ENCODE measurements around the gene SIPA1L3.

The SIPA1L3 gene

DNA sequence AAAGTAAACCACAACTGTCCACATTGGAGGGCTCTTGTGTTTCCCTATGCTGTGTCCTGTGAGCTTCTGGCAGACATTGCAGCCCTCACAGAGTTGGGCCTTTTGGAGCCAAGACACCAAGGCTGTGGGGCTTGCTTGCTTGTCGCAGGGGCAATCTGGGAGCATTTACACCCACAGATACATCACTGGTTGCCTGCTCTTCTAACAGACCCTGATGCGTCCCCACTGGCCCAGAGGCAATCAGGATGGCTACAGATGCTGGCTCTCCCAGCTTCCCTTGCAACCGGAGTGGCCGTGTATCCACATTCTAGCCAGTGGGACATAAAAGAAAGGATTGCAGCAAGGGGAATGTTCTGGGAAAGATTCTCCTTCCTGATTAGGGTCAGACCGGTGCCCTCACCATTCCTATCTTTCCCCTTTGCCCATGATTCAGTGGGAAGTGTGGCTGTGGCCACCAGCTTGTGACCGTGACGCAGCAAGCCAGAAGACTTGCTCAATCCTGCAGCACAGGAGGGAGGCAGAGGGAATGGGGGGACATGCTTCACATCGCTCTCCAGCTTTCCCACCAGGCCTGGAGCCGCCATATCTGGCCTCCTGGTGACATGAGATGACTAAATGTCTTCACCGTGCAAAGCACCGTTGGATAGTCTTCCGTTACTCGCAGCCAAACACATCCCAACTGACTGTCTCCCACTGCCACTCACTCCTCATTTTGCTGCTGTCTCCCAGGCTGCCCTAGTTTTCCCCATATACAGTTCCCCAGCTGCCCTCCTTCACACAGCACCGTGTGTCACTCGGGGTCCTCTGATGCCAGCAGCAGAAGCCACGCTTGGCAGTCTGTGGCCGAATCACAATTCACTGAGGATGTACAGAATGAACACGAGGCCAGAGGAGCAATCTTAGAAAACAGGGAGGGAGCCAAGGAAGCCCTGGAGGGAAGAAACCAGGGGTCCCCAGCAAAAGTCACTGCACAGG, 166.1 kb downstream of the SIPA1L3 start:
- DNase-seq (ENCODE audit: low read depth) = no peak

DNA sequence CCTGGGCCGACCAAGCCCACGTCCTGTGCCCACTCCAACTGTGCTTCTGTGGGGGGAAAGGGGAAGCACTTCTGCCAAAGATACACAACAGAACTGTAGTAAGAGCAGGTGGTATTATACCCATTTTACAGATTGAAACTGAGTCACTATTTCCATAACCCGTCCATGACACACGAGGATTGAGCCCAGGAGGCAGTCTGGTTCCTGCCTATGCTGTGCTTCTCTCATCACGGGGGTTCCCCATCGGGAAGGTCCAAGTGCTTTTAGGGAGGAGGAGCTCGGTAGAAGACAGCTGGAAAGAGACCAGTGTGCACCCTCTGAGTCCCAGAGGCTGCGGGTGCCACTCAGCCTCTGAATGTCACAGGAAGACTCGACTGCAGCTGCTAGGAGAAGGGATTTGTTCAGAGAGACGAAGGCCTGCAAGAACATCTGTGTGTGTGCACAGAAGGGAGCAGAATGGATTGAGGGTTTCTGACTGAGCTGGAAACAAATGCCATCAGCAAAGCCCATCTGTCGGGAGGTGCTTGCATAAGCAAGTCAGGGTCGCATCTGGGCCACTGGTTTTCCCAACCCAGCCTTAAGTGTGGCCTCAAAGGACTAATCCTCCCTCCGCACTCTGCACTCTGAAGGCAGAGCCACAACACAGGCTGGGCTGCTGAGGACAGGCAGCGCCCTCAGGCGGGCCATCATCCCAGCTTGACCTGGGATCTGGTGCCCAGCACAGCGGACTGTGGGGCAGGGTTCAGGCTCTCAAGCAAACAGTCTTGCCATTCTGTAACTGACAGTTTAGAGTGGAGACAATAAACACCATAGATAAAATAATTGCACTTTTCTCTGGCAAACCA, 167.1 kb downstream of the SIPA1L3 start:
- DNase-seq (ENCODE audit: low read depth) = no peak

DNA sequence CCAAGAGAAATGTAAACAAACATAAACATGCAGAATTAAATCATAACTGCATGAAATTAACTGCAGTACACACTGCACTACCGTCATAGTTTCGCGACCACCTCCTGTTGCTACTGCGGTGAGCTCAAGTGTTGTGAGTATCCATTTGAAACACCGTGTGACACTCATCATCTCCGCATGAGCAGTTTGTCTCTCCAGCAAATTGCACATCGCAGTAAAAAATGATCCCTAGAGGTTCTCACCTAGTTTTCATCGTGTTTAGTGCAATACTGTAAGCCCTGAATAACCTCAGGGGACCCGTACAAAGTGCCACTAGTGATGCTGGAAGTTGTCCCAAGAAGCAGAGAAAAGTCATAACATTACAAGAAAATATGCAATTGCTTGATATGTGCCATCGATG, 169.3 kb downstream of the SIPA1L3 start:
- no peak for DNase-seq (ENCODE audit: low read depth)

GRCh38 chr19:38078302-38078930, 171.4 kb downstream of the SIPA1L3 start:
- DNase-seq (ENCODE audit: low read depth) = no peak

GRCh38 chr19:38079926-38080380, 172.9 kb downstream of the SIPA1L3 start:
- peak; percentile 83 for DNase-seq (ENCODE audit: low read depth)

DNA sequence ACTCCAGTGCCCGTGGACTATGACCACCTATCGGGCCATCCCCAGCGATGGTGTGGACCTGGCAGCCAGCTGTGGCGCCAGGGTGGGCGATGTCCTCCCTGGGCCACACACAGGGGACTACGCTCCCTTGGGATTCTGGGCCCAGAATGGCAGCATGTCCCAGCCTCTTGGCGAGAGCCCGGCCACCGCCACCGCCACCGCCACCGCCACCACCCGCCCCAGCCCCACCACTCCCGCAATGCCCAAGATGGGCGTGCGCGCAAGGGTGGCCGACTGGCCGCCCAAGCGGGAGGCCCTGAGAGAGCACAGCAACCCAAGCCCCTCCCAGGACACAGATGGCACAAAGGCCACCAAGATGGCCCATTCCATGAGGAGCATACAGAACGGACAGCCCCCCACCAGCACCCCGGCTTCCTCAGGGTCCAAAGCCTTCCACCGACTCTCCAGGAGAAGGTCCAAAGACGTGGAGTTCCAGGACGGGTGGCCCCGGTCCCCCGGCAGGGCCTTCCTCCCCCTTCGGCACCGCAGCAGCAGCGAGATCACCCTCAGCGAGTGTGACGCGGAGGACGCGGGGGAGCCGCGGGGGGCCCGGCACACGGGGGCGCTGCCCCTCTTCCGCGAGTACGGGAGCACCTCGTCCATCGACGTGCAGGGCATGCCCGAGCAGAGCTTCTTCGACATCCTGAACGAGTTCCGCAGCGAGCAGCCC, 174.7 kb downstream of the SIPA1L3 start:
- DNase-seq (ENCODE audit: low read depth) = no peak

DNA sequence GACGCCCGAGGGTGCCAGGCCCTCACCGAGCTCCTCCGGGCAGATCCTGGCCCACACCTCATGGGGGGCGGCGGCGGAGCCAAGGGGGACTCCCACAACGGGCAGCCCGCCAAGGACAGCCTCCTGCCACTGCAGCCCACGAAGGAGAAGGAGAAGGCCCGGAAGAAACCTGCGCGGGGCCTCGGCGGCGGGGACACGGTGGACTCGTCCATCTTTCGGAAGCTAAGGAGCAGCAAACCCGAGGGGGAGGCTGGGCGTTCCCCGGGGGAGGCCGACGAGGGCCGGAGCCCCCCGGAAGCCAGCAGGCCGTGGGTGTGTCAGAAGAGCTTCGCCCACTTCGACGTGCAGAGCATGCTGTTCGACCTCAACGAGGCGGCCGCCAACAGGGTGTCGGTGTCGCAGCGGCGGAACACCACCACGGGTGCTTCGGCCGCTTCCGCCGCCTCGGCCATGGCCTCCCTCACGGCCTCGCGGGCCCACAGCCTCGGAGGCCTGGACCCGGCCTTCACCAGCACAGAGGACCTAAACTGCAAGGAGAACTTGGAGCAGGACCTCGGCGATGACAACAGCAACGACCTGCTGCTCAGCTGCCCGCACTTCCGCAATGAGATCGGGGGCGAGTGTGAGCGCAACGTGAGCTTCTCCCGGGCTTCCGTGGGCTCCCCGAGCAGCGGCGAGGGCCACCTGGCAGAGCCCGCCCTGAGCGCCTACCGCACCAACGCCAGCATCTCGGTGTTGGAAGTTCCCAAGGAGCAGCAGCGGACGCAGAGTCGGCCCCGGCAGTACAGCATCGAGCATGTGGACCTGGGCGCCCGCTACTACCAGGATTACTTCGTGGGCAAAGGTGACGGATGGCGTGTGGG, 175.5 kb downstream of the SIPA1L3 start:
- DNase-seq (ENCODE audit: low read depth) = no peak

- no peak for DNase-seq (ENCODE audit: low read depth)
Observed at GRCh38 chr19:38084196-38084595, 177.2 kb downstream of the SIPA1L3 start.

DNA sequence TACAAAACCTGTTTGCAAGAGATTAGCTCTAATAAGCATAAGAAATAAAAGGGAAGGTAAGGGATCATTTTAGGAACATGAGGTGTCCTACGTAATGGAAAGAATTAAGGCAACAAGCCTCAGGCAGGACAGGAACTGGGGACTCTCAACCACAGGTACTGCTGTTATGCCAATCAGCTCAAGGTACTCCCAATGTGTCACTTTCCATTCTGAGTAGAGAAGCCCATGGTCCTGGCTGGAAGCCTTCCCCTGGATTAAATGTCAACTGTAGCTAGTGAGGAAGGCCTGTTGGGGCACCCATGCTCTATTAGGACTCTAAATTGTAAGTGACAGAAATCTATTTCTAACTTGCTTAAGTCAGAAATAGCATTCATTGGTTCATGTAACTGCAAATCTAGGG, 182.4 kb downstream of the SIPA1L3 start:
- DNase-seq (ENCODE audit: low read depth) = no peak

DNA sequence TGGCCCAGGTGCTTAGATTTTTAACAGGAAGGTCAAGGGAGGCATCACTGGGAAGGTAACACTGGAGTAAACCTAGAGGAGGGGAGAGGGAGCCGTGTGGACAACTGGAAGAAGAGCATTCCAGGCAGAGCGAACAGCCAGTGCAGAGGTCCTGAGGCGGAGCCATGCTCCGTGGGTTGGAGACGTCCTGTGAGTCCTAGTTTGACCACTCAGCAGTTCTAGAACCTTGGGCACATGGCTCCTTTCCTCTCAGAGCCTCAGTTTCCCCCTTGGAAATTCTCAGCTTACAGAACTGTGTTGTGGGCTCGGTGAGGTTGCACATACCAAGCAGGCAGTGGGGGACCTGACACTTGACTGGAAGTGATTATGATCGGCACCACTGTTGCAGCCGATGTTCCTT, 186.1 kb downstream of the SIPA1L3 start:
- no peak for DNase-seq (ENCODE audit: low read depth)

DNA sequence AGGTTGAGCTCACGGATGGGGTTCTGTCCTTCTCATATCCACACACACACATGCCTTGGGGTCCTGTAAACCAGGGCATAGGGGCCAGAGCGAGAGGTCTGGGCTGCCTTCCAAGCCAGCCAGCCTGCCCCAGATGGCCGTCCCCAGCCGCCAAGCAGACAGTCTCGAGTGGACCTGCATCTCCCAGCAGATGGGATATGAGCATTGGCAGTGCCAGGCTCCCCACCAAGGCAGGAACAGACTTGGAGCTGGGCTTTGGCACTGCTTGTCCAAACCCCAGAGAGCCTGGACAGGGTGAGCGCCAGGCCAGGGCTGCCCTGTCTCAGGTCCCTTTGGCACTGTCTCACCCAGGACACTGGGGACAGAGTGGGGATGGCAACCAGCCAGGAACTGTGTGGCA, 186.6 kb downstream of the SIPA1L3 start:
- no peak for DNase-seq (ENCODE audit: low read depth)

GRCh38 chr19:38095411-38096308, 188.7 kb downstream of the SIPA1L3 start:
- DNase-seq (ENCODE audit: low read depth) = peak; percentile 30

DNA sequence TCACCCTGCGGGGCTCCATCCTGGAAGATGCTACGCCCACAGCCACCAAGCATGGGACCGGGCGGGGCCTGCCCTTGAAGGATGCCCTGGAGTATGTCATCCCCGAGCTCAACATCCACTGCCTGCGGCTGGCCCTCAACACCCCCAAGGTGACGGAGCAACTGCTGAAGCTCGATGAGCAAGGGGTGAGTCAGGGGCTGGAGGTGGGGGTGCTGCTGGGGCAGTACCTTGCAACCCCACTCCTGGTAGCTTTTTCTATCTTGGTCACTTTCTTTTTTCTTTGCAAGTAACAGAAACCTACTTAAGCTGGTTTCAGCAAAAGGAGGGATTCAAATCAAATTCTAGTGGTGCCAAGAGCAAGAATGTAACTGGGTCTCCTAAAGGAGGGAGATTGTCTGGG, 193.0 kb downstream of the SIPA1L3 start:
- DNase-seq (ENCODE audit: low read depth) = no peak

DNA sequence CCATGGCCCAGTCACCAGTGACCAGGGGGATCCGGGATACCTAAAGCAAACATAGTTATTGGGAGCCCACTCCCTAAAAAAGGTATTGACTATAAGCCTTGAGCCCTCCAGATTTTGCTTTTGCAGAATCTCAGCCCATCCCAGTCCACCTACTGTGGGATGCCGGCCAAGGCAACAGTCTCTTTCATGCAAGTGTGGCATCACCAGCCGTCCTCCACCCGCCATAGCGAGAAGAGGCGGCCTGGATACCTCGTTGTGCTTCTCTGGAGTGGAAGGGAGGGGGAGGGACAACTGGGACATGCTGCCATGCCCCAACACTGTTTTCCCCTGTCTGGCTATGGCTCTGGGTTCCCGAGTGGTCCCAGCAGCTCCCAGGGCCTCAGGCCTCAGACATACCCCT, 193.6 kb downstream of the SIPA1L3 start:
- DNase-seq (ENCODE audit: low read depth) = no peak

DNA sequence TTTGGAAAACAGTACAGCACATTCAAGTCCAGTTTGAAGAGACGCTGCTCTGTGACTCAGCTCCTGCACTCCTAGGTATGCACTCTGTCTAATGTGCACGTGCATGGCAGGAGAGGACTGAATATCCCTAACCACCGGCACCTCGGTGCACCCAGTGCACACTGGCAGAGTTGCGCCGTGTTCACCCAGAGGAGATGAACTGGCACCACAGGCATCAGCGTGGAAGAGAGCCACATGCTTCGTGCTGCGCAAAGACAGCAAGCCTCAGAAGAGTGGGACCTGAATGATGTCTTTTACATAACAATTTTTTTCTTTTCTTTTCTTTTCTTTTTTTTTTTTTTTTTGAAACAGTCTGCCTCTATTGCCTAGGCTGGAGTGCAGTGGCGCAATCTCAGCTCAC, 194.7 kb downstream of the SIPA1L3 start:
- no peak for DNase-seq (ENCODE audit: low read depth)

DNA sequence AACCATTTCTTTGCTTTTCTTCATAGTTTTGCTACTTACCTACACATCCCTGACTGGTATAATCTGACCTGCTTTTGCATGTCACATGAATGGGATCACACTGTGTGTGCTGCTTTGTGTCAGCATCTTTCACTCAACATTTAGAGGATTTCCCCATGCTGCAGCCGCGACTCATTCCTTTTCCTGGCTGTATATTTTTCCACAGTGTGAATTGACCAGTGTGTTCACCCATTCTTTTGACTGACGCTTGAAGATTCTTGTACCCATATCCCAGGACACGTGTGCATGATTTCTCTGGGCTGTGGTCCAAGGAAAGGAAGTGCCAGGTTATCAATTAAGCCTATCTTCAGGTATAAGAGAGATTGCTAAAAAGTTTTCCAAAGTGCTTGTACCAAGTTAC, 198.6 kb downstream of the SIPA1L3 start:
- DNase-seq (ENCODE audit: low read depth) = no peak

DNA sequence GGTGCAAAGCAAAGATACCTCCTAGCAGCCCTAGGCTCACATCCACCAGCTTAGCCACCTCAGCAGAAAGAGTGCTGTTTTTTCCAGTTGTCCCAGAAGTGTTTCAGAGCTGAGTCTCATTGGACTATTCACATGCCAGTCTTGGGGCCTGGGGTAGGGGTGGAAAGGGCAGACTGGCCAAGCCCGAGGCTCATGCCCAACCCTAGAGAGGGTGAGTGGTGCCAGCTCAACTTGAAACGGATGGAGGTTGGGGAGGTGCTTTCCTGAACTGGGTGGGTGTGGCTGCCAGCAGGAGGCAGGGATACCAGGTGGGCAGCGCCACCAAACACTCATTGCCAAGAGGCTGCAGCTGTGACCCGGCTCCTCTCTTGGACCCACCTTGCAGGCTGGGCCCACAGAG, 200.1 kb downstream of the SIPA1L3 start:
- DNase-seq (ENCODE audit: low read depth) = no peak

DNA sequence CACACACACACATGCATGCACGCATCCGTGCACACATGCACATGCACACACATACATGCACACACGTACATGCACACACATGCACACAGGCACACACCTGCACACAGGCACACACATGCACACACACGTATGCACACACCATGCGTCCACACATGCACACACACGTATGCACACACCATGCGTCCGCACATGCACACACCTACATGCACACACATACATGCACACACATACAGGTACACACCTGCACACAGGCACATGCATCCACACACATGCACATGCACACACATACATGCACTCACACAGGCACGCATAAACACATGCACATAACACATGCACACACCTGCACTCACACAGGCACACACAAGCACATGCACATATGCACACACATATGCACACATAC, 204.9 kb downstream of the SIPA1L3 start:
- no peak for DNase-seq (ENCODE audit: low read depth)

GRCh38 chr19:38114651-38115050, 207.6 kb downstream of the SIPA1L3 start:
- no peak for DNase-seq (ENCODE audit: low read depth)
